GM10266 (cell line): ENCODE results near the gene YY1AP1.
"Not testable (repeated sequence)": the region's sequence is repeated elsewhere in the genome, so short reads cannot be mapped to it uniquely, and the experiment has no call there.

Experiments
- DNase-seq: peaks from one replicate; pipeline ENCODE4 v3.0.0; 2012; ENCODE audit errors: extremely low spot score
- CTCF ChIP-seq: IDR thresholded peaks from 2 replicates; pipeline ENCODE4 v1.5.1; 2012; ENCODE audit warnings: mild to moderate bottlenecking, low read depth; ENCODE audit not compliant: control insufficient read depth, insufficient read depth; ENCODE audit errors: missing control alignments

The YY1AP1 gene

GRCh38 chr1:155681776-155682175 lies 6.8 kb downstream of the YY1AP1 start:
- no peak for TF ChIP-seq CTCF
- no peak for DNase-seq

- no peak for TF ChIP-seq CTCF
- DNase-seq, result no peak
Measured at GRCh38 chr1:155680531-155680930, 8.0 kb downstream of the YY1AP1 start.

GRCh38 chr1:155678992-155679391 lies 9.6 kb downstream of the YY1AP1 start:
- DNase-seq, result not testable (repeated sequence)

GRCh38 chr1:155678027-155678426 lies 10.5 kb downstream of the YY1AP1 start:
- DNase-seq, result no peak
- no peak for TF ChIP-seq CTCF

- no peak for TF ChIP-seq CTCF
- DNase-seq, result no peak
Measured at GRCh38 chr1:155673003-155673402, 15.6 kb downstream of the YY1AP1 start.

GRCh38 chr1:155671750-155672149 lies 16.8 kb downstream of the YY1AP1 start:
- no peak for DNase-seq
- TF ChIP-seq CTCF, result no peak

- no peak for TF ChIP-seq CTCF
- no peak for DNase-seq
Measured at GRCh38 chr1:155669233-155670162, 19.1 kb downstream of the YY1AP1 start.

GRCh38 chr1:155661239-155661638 lies 27.3 kb downstream of the YY1AP1 start:
- not testable (repeated sequence) for DNase-seq
